Transverse colon (tissue), 4 donors: ENCODE data around the gene TTC12. TPM values are rescaled to one million over a fixed set of nuclear protein-coding genes. Genes with fewer than 3 reads are reported as not detected.

Experiments
- DNase-seq: peaks from one replicate; pipeline ENCODE4 v3.0.0-alpha.2; 2019
- H3K27ac ChIP-seq, 4 donors: fragments of 200-600 bp; sonication (generic); 2 replicates each; pipeline ENCODE4 v1.5.1; 2016 to 2018; ENCODE audit warnings: inconsistent platforms in 4 of 4
- H3K27me3 ChIP-seq: fragments of 200-600 bp; sonication (generic); 2 replicates; pipeline ENCODE4 v1.5.1; 2017; ENCODE audit warnings: inconsistent platforms
- H3K36me3 ChIP-seq, 4 donors: fragments of 200-600 bp; sonication (generic); 2 replicates each; pipeline ENCODE4 v1.5.1; 2017 to 2019; ENCODE audit warnings: inconsistent platforms in 4 of 4
- H3K4me1 ChIP-seq, 4 donors: fragments of 200-600 bp; sonication (generic); 2 replicates each; pipeline ENCODE4 v1.5.1; 2017 to 2020; ENCODE audit warnings: inconsistent platforms in 4 of 4
- H3K4me3 ChIP-seq, 4 donors: fragments of 200-600 bp; sonication (generic); 1 replicate in 1 of 4; 2 replicates in 3 of 4; pipeline versions ENCODE4 v1.5.1 to v1.6.1; 2017 to 2019; ENCODE audit warnings: inconsistent platforms in 4 of 4
- H3K9me3 ChIP-seq, 2 donors: fragments of 200-600 bp; sonication (generic); 2 replicates each; pipeline ENCODE4 v1.5.1; 2017 to 2019; ENCODE audit warnings: inconsistent platforms in 2 of 2
- EP300 ChIP-seq: sonication (generic); formaldehyde crosslinking; IDR thresholded peaks from one replicate; pipeline ENCODE4 v1.6.1; 2017; ENCODE audit warnings: antibody characterized with exemption, low read depth
- POLR2A ChIP-seq: fragments of 450-650 bp; IDR thresholded peaks from one replicate; pipeline ENCODE4 v1.6.1; 2016; ENCODE audit warnings: antibody characterized with exemption, mild to moderate bottlenecking, moderate library complexity
- POLR2AphosphoS5 ChIP-seq, 3 donors: sonication (generic); formaldehyde crosslinking; IDR thresholded peaks; one replicate each; pipeline ENCODE4 v1.6.1; 2016; ENCODE audit warnings: antibody characterized with exemption in 3 of 3
- WGBS, 2 donors: methylation state at CpG; one replicate each; pipeline ENCODE4 v1.1.5; 2018; ENCODE audit warnings: low coverage in 1 of 2; 5-methylcytosine and 5-hydroxymethylcytosine counted together
- in situ Hi-C, 4 donors: fragments of 200-750 bp; cut with MboI; loops; one replicate each; pipeline versions ENCODE4 v1.15.0 to v1.15.1; 2017; ENCODE audit warnings: low sequenced_read_pairs in 3 of 4, low pct_ligation_motif_present in 1 of 4, low pct_unique_long_range_greater_than_20kb in 1 of 4
- intact Hi-C: fragments of 100-400 bp; cut with DNase I; formaldehyde crosslinking; loops from one replicate; pipeline ENCODE4 v1.15.1; 2023; ENCODE audit warnings: low total_unique reads
- total RNA-seq, 4 donors: library from RNA; depleted of rRNA; stranded (reverse); fragments of >200 nt; gene quantifications; one replicate each; pipeline ENCODE4 v1.1.0, GENCODE V29; 2016
- TF ChIP-seq, protein P1 (sequence below), 5 experiments: fragments of 200-600 bp in 3 of 5; fragments of 450-650 bp in 2 of 5; sonication (generic) in 3 of 5; IDR thresholded peaks; 1 replicate in 2 of 5; 2 replicates in 3 of 5; pipeline ENCODE4 v1.5.1; 2016 to 2017; ENCODE audit warnings: antibody characterized with exemption in 5 of 5, inconsistent platforms in 3 of 5, mild to moderate bottlenecking in 2 of 5, moderate library complexity in 1 of 5

The TTC12 gene
- total RNA-seq, 4 donors from 2014 or later, result 10.3 to 24.1 (median 16.0) TPM

DNA sequence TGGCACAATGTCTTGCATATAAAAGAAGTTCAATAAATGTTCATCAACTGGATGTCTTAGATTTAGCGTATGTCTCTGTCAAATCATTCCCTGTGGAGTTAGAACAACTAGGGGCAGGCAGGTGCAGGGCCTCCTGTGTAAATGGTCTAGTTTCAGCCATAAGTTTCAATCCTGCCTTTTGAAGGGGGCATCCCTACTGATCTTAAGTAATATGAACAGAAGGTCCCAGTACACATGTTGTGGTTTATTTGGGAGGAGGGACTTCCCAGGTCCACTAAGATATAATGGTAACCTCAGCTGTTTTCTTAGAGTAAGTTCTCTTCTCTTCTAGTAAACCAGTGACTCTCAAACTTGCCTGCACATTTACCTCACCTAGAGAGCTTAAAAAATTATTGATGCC is 19.8 kb downstream of the TTC12 start:
- no peak for TF ChIP-seq POLR2AphosphoS5 (IDR thresholded peaks at IDR 0.05)
- no peak for TF ChIP-seq EP300
- TF ChIP-seq, protein P1, sequence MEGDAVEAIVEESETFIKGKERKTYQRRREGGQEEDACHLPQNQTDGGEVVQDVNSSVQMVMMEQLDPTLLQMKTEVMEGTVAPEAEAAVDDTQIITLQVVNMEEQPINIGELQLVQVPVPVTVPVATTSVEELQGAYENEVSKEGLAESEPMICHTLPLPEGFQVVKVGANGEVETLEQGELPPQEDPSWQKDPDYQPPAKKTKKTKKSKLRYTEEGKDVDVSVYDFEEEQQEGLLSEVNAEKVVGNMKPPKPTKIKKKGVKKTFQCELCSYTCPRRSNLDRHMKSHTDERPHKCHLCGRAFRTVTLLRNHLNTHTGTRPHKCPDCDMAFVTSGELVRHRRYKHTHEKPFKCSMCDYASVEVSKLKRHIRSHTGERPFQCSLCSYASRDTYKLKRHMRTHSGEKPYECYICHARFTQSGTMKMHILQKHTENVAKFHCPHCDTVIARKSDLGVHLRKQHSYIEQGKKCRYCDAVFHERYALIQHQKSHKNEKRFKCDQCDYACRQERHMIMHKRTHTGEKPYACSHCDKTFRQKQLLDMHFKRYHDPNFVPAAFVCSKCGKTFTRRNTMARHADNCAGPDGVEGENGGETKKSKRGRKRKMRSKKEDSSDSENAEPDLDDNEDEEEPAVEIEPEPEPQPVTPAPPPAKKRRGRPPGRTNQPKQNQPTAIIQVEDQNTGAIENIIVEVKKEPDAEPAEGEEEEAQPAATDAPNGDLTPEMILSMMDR (IDR thresholded peaks at IDR 0.05), result no peak
- no peak for TF ChIP-seq POLR2A
- intact Hi-C loops, result no loop called here
- no peak overlapping the region for H3K4me3 ChIP-seq

DNA sequence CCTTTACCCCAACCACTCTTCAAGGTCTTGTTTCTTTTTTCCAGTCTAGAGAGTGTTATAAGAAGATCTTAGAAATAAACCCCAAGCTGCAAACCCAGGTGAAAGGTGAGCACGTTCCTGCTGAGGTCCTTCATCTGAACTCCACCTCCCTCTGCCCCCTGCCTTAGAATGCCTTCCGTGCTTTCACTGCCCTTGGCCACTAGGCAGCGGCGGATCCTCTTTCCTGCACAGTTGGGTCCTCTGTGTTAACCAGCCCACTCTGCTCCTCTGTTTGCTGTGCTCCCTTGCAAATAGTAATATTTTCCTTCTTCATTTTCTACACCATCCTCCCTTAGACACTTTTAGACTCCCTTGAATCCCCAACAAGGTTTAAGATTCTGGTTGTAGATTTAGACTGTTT is 24.3 kb downstream of the TTC12 start:
- TF ChIP-seq POLR2AphosphoS5 (IDR thresholded peaks at IDR 0.05) (no peak), EP300 (no peak), POLR2A (no peak)
- TF ChIP-seq, protein P1 (IDR thresholded peaks at IDR 0.05), result no peak
- H3K27ac ChIP-seq, result no peak overlapping the region
- no peak overlapping the region for H3K4me3 ChIP-seq
- WGBS, 2 donors, result 90 to 92% methylated on average over 4 of the region's 4 CpGs
- H3K36me3 ChIP-seq, result peaks cover 0 to 27% (median 8%) of the 10 kb centered on the region in 4 donors
- intact Hi-C loops, result no loop called here
- no peaks in the 10 kb centered on the region for H3K4me1 ChIP-seq
- in situ Hi-C loops, result no loop called here
- H3K27me3 ChIP-seq, result no peaks in the 10 kb centered on the region
- no peak for DNase-seq
- H3K9me3 ChIP-seq, result no peaks in the 10 kb centered on the region

More for the DNA sequence above, 19.8 kb downstream of the TTC12 start:
- Histone ChIP-seq H3K4me1 (no peaks in the 10 kb centered on the region), H3K36me3 (peaks cover 0 to 22% (median 8%) of the 10 kb centered on the region in 4 donors), H3K27ac (no peak overlapping the region), H3K9me3 (no peaks in the 10 kb centered on the region), H3K27me3 (no peaks in the 10 kb centered on the region)
- no peak for DNase-seq
- 91% methylated on average over 1 of the region's 1 CpG; no CpG with 5 or more reads in 1 of the 2 donors for WGBS, 2 donors
- in situ Hi-C loops, result no loop called here

DNA sequence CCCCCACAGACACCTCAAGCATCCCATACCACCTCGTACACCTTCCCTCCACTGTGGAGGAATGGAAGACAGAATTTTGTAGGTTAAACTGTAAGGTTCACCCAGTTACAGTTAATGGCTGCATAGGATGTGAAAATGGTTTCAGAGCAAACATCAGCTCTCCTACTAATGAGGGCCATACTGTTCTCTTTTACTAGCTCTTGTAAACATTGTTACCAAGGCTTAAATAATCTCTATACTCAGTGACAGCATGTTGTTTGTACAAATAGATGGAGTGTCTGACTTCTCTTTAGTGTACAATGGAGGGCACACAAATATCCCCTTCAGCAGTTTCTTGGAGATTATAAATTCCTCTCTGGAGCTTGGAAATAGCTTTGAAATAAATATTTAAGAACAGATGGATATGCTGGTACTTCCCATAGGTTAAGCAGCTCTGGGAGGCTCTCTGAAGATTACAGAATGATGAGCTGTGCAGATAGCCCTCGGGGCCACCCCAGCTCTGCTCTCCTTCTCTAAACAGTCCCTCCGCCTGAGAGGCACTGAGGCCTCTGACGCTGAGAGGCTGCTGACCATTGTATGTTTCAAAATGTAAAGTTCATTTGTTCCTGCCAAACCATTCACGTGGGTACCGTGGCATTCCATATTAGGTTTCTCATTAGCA is 25.7 kb downstream of the TTC12 start:
- TF ChIP-seq POLR2A (no peak), POLR2AphosphoS5 (IDR thresholded peaks at IDR 0.05) (no peak), EP300 (no peak)
- TF ChIP-seq, protein P1 (IDR thresholded peaks at IDR 0.05), result no peak
- Histone ChIP-seq H3K36me3 (peaks cover 0 to 24% (median 8%) of the 10 kb centered on the region in 4 donors), H3K27me3 (no peaks in the 10 kb centered on the region), H3K27ac (no peak overlapping the region), H3K4me1 (no peaks in the 10 kb centered on the region), H3K9me3 (no peaks in the 10 kb centered on the region), H3K4me3 (no peak overlapping the region)
- in situ Hi-C loops, result no loop called here
- DNase-seq, result no peak
- 80% methylated on average over 6 of the region's 6 CpGs; no CpG with 5 or more reads in 1 of the 2 donors for WGBS, 2 donors
- intact Hi-C loops, result no loop called here

- WGBS, 2 donors, result 90 to 100% methylated on average over 3 to 10 of the region's 10 CpGs
- no peak for DNase-seq
- Histone ChIP-seq H3K4me1 (no peaks in the 10 kb centered on the region), H3K36me3 (peaks cover 0 to 16% (median 4%) of the 10 kb centered on the region in 4 donors), H3K27ac (no peak overlapping the region), H3K4me3 (no peak overlapping the region), H3K9me3 (no peaks in the 10 kb centered on the region), H3K27me3 (no peaks in the 10 kb centered on the region)
- in situ Hi-C loops (no loop called here), intact Hi-C loops (no loop called here)
- TF ChIP-seq EP300 (no peak), POLR2AphosphoS5 (IDR thresholded peaks at IDR 0.05) (no peak), POLR2A (no peak)
- TF ChIP-seq, protein P1 (IDR thresholded peaks at IDR 0.05), result no peak
Observed at GRCh38 chr11:113341388-113342165, 27.2 kb downstream of the TTC12 start.
